ENCODE data around the gene AQP3. TPM values are rescaled to one million over a fixed set of nuclear protein-coding genes. Genes with fewer than 3 reads are reported as not detected.
A peak's percentile ranks its signal among the peaks of the same experiment; 100 is the strongest.

AQP3 gene
- total and polyA plus RNA-seq, 2 experiments from 2014 or later = 97.1 to 123 TPM

DNA sequence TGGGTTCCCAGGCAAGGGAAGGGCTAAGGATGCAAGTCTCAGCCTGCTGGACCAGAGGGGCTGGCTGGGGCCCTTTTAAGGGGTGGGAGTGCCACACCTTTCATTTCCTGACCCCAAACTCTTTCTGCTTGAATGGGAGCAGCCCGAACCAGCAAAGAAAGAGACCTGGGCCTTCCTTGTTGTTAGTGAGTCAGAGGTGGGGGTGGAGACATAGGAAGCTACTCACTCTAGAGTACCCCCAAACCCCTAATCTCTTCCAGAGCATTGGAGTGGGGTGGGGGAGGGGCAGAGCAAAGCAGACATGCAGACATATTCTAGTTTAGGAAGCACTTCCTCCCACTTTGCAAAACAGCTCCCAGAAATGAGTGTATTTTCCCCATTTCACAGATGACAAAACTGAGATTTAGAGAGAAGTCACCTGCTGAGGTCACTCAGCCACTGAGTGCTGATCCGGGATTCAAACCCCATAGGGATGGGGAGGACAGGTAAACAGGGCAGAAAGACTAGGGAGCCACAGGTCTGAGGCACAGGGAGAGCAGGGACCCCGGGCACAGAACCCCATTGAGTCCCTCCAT, 6.0 kb upstream of the AQP3 start:
- no peak for DNase-seq (ENCODE audit: low spot score)
- H3K27ac ChIP-seq = peak overlapping the region; percentile 24
- peaks cover 9% of the 10 kb centered on the region for H3K4me1 ChIP-seq (ENCODE audit: insufficient read depth)
- no peaks in the 10 kb centered on the region for H4K20me1 ChIP-seq (ENCODE audit: insufficient read depth, poor library complexity, severe bottlenecking)
- H3K4me3 ChIP-seq = no peak overlapping the region
- no peaks in the 10 kb centered on the region for H3K9me3 ChIP-seq (ENCODE audit: low read depth)
- H3K27me3 ChIP-seq = no peaks in the 10 kb centered on the region
- no peaks in the 10 kb centered on the region for H3K36me3 ChIP-seq (replicated peaks; ENCODE audit: insufficient read depth, low read depth)
- no peak overlapping the region for H3K4me2 ChIP-seq
- H2AFZ ChIP-seq = no peak overlapping the region
- no peak for TF ChIP-seq EZH2 (IDR thresholded peaks at IDR 0.05; ENCODE audit: borderline replicate concordance)
- 92% methylated on average over 3 of the region's 3 CpGs for WGBS (ENCODE audit: low lambda C conversion rate, missing lambda C conversion rate)
- H3K79me2 ChIP-seq = no peaks in the 10 kb centered on the region
- no peaks in the 10 kb centered on the region for H3K9me2 ChIP-seq (replicated peaks; ENCODE audit: insufficient read depth)

DNA sequence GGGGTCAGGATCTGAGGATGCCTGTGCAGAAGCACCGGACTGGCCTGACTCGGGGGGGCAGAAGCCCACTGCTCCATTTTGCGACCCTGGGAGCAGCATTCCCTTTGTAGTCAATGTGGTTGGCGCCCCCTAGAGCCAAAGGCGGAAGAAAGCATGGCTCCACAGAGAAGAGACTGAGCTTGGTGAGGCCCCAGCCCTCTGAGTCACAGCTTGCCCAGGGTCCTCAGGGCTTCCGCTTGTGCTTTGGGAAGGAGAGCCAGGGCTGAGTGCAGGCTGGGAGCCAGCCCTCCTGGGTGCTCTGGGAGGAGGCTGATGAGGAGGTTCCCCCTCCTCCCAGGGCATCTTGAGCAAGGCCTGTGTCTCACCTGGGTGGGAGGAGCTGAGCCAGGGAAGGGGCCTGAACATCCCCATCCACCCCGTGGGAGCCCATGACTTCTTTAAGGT, 5.5 kb upstream of the AQP3 start:
- peak overlapping the region; percentile 24 for H3K27ac ChIP-seq
- H2AFZ ChIP-seq = no peak overlapping the region
- no peak overlapping the region for H3K4me2 ChIP-seq
- DNase-seq (ENCODE audit: low spot score) = peak; percentile 89
- no peaks in the 10 kb centered on the region for H3K36me3 ChIP-seq (replicated peaks; ENCODE audit: insufficient read depth, low read depth)
- WGBS (ENCODE audit: low lambda C conversion rate, missing lambda C conversion rate) = 15% methylated on average over 7 of the region's 7 CpGs
- no peaks in the 10 kb centered on the region for H3K9me3 ChIP-seq (ENCODE audit: low read depth)
- H3K4me3 ChIP-seq = no peak overlapping the region
- no peaks in the 10 kb centered on the region for H3K9me2 ChIP-seq (replicated peaks; ENCODE audit: insufficient read depth)
- H4K20me1 ChIP-seq (ENCODE audit: insufficient read depth, poor library complexity, severe bottlenecking) = no peaks in the 10 kb centered on the region
- peaks cover 5% of the 10 kb centered on the region for H3K4me1 ChIP-seq (ENCODE audit: insufficient read depth)
- no peaks in the 10 kb centered on the region for H3K27me3 ChIP-seq
- no peaks in the 10 kb centered on the region for H3K79me2 ChIP-seq
- TF ChIP-seq EZH2 (IDR thresholded peaks at IDR 0.05; ENCODE audit: borderline replicate concordance) = no peak
- no peak for TF ChIP-seq EZH2phosphoT487 (IDR thresholded peaks at IDR 0.05; ENCODE audit: low read depth, severe bottlenecking, unreplicated experiment)
- TF ChIP-seq, protein P1, sequence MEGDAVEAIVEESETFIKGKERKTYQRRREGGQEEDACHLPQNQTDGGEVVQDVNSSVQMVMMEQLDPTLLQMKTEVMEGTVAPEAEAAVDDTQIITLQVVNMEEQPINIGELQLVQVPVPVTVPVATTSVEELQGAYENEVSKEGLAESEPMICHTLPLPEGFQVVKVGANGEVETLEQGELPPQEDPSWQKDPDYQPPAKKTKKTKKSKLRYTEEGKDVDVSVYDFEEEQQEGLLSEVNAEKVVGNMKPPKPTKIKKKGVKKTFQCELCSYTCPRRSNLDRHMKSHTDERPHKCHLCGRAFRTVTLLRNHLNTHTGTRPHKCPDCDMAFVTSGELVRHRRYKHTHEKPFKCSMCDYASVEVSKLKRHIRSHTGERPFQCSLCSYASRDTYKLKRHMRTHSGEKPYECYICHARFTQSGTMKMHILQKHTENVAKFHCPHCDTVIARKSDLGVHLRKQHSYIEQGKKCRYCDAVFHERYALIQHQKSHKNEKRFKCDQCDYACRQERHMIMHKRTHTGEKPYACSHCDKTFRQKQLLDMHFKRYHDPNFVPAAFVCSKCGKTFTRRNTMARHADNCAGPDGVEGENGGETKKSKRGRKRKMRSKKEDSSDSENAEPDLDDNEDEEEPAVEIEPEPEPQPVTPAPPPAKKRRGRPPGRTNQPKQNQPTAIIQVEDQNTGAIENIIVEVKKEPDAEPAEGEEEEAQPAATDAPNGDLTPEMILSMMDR (IDR thresholded peaks at IDR 0.05; ENCODE audit: poor library complexity) = peak; percentile 80

DNA sequence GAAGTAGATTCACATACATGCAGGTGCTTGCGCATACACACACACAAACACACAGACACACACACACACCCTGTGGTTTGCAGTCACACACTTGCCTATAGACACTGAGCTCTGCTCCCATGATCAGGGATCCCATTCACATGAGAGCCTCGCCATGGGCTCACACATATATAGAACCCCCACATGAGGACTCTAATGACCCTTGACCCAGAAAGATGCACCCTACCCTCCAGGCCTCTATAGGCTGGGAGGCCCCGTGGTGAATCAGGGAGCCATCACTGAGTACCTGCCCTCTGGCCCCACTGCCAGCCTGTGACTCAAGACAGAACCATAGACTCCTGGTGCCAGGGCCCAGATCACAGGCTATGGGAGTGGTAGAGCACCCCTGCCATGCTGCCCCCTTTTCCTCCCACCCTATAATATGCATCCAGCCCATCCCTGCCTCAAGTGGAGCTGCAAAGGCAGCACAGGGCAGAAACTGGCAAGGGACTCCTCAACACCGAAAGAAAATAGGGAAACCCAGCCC, 3.3 kb upstream of the AQP3 start:
- Histone ChIP-seq H3K9me3 (ENCODE audit: low read depth) (no peaks in the 10 kb centered on the region), H3K36me3 (replicated peaks; ENCODE audit: insufficient read depth, low read depth) (no peaks in the 10 kb centered on the region), H3K4me1 (ENCODE audit: insufficient read depth) (peaks cover 17% of the 10 kb centered on the region), H3K79me2 (no peaks in the 10 kb centered on the region), H4K20me1 (ENCODE audit: insufficient read depth, poor library complexity, severe bottlenecking) (no peaks in the 10 kb centered on the region), H3K9me2 (replicated peaks; ENCODE audit: insufficient read depth) (no peaks in the 10 kb centered on the region), H3K27me3 (no peaks in the 10 kb centered on the region), H3K27ac (no peak overlapping the region), H3K4me3 (no peak overlapping the region), H2AFZ (no peak overlapping the region), H3K4me2 (no peak overlapping the region)
- no peak for DNase-seq (ENCODE audit: low spot score)
- 87% methylated on average over 4 of the region's 4 CpGs for WGBS (ENCODE audit: low lambda C conversion rate, missing lambda C conversion rate)
- TF ChIP-seq EZH2phosphoT487 (IDR thresholded peaks at IDR 0.05; ENCODE audit: low read depth, severe bottlenecking, unreplicated experiment) = no peak

DNA sequence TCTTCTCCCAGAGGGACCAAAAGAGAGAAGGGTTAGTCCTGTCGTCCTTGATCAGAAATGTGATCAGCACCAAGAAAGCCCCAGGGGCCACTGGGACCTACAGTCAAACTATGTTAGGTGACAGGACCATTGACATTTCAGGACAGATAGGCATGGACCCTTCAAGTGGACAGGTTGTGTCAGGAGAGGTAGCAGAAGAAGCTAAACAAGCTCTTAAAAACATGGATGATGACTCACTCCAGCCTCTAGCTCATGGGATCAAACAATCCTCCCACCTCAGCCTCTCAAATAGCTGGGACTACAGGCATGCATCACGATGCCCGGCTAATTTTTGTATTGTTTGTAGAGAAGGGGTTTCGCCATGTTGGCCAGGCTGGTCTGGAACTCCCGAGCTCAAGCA, 2.3 kb upstream of the AQP3 start:
- H3K27me3 ChIP-seq = no peaks in the 10 kb centered on the region
- H3K27ac ChIP-seq = no peak overlapping the region
- H3K4me2 ChIP-seq = no peak overlapping the region
- H4K20me1 ChIP-seq (ENCODE audit: insufficient read depth, poor library complexity, severe bottlenecking) = no peaks in the 10 kb centered on the region
- no peaks in the 10 kb centered on the region for H3K9me3 ChIP-seq (ENCODE audit: low read depth)
- H3K4me3 ChIP-seq = no peak overlapping the region
- H3K9me2 ChIP-seq (replicated peaks; ENCODE audit: insufficient read depth) = no peaks in the 10 kb centered on the region
- TF ChIP-seq, protein P1 (IDR thresholded peaks at IDR 0.05; ENCODE audit: poor library complexity) = no peak
- TF ChIP-seq EZH2 (IDR thresholded peaks at IDR 0.05; ENCODE audit: borderline replicate concordance) (no peak), EZH2phosphoT487 (IDR thresholded peaks at IDR 0.05; ENCODE audit: low read depth, severe bottlenecking, unreplicated experiment) (no peak)
- no peak for DNase-seq (ENCODE audit: low spot score)
- no peaks in the 10 kb centered on the region for H3K36me3 ChIP-seq (replicated peaks; ENCODE audit: insufficient read depth, low read depth)
- H2AFZ ChIP-seq = no peak overlapping the region
- WGBS (ENCODE audit: low lambda C conversion rate, missing lambda C conversion rate) = 89% methylated on average over 5 of the region's 5 CpGs
- H3K4me1 ChIP-seq (ENCODE audit: insufficient read depth) = peaks cover 25% of the 10 kb centered on the region
- no peaks in the 10 kb centered on the region for H3K79me2 ChIP-seq
